ENCODE measurements around the gene SSRP1.

- TF ChIP-seq CTCF (conservative IDR thresholded peaks at IDR 0.05) (no peak), EZH2 (IDR thresholded peaks at IDR 0.05; ENCODE audit: low read depth) (no peak)
These were observed 23.7 kb upstream of the SSRP1 start for GRCh38 chr11:57359396-57359795.
